ENCODE measurements around the gene CAGE1. TPM values are rescaled to one million over a fixed set of nuclear protein-coding genes. Genes with fewer than 3 reads are reported as not detected.

CAGE1 gene
- total RNA-seq, 4 donors from 2014 or later = not detected

- no peak for DNase-seq (ENCODE audit: low spot score in 2 of 2)
- H3K4me1 ChIP-seq = no peaks in the 10 kb centered on the region
- 85% methylated on average over 2 of the region's 2 CpGs for WGBS
- no peak overlapping the region for H3K4me3 ChIP-seq
- no peak for TF ChIP-seq EP300 (IDR thresholded peaks at IDR 0.05)
- TF ChIP-seq POLR2AphosphoS5 (IDR thresholded peaks at IDR 0.05) = no peak
- no peak for TF ChIP-seq POLR2A (IDR thresholded peaks at IDR 0.05)
- TF ChIP-seq CTCF (IDR thresholded peaks at IDR 0.05) = no peak
- no peaks in the 10 kb centered on the region for H3K27me3 ChIP-seq
- H3K27ac ChIP-seq = no peak overlapping the region
- H3K9me3 ChIP-seq = no peaks in the 10 kb centered on the region
- H3K36me3 ChIP-seq = peaks cover 84% of the 10 kb centered on the region
Measured at GRCh38 chr6:7296602-7297001, 92.9 kb downstream of the CAGE1 start.

- Histone ChIP-seq H3K9me3 (no peaks in the 10 kb centered on the region), H3K4me1 (no peaks in the 10 kb centered on the region), H3K27ac (no peak overlapping the region), H3K36me3 (peaks cover 84% of the 10 kb centered on the region), H3K4me3 (no peak overlapping the region), H3K27me3 (no peaks in the 10 kb centered on the region)
- WGBS = 89% methylated on average over 3 of the region's 3 CpGs
- no peak for TF ChIP-seq POLR2AphosphoS5 (IDR thresholded peaks at IDR 0.05)
- TF ChIP-seq CTCF (IDR thresholded peaks at IDR 0.05) = no peak
- TF ChIP-seq EP300 (IDR thresholded peaks at IDR 0.05) = no peak
- TF ChIP-seq POLR2A (IDR thresholded peaks at IDR 0.05) = no peak
- DNase-seq (ENCODE audit: low spot score in 2 of 2) = no peak
Measured at GRCh38 chr6:7295916-7296315, 93.6 kb downstream of the CAGE1 start.

- Histone ChIP-seq H3K27ac (no peak overlapping the region), H3K36me3 (peaks cover 83% of the 10 kb centered on the region)
- 79% methylated on average over 6 of the region's 6 CpGs for WGBS
Measured at GRCh38 chr6:7292596-7293255, 96.8 kb downstream of the CAGE1 start.

GRCh38 chr6:7290079-7290478, 99.5 kb downstream of the CAGE1 start:
- Histone ChIP-seq H3K4me3 (no peak overlapping the region), H3K9me3 (no peaks in the 10 kb centered on the region), H3K36me3 (peaks cover 93% of the 10 kb centered on the region), H3K27me3 (no peaks in the 10 kb centered on the region), H3K4me1 (no peaks in the 10 kb centered on the region), H3K27ac (no peak overlapping the region)
- WGBS = 81% methylated on average over 1 of the region's 1 CpG
- no peak for DNase-seq (ENCODE audit: low spot score in 2 of 2)
- TF ChIP-seq CTCF (IDR thresholded peaks at IDR 0.05) (no peak), POLR2A (IDR thresholded peaks at IDR 0.05) (no peak), EP300 (IDR thresholded peaks at IDR 0.05) (no peak), POLR2AphosphoS5 (IDR thresholded peaks at IDR 0.05) (no peak)

More at GRCh38 chr6:7292596-7293255, 96.8 kb downstream of the CAGE1 start:
- DNase-seq (ENCODE audit: low spot score in 2 of 2) = no peak
- H3K9me3 ChIP-seq = no peaks in the 10 kb centered on the region
- no peaks in the 10 kb centered on the region for H3K27me3 ChIP-seq
- no peak for TF ChIP-seq EP300 (IDR thresholded peaks at IDR 0.05)
- TF ChIP-seq CTCF (IDR thresholded peaks at IDR 0.05) = no peak
- TF ChIP-seq POLR2A (IDR thresholded peaks at IDR 0.05) = no peak
- no peak for TF ChIP-seq POLR2AphosphoS5 (IDR thresholded peaks at IDR 0.05)
- H3K4me1 ChIP-seq = no peaks in the 10 kb centered on the region
- H3K4me3 ChIP-seq = no peak overlapping the region

- 91% methylated on average over 6 of the region's 6 CpGs for WGBS
- no peaks in the 10 kb centered on the region for H3K9me3 ChIP-seq
- H3K36me3 ChIP-seq = peaks cover 60% of the 10 kb centered on the region
- no peak for DNase-seq (ENCODE audit: low spot score in 2 of 2)
- no peaks in the 10 kb centered on the region for H3K4me1 ChIP-seq
- no peak overlapping the region for H3K27ac ChIP-seq
- TF ChIP-seq CTCF (IDR thresholded peaks at IDR 0.05) (no peak), POLR2AphosphoS5 (IDR thresholded peaks at IDR 0.05) (no peak), POLR2A (IDR thresholded peaks at IDR 0.05) (no peak), EP300 (IDR thresholded peaks at IDR 0.05) (no peak)
- no peaks in the 10 kb centered on the region for H3K27me3 ChIP-seq
- no peak overlapping the region for H3K4me3 ChIP-seq
Measured at GRCh38 chr6:7285416-7285815, 104.1 kb downstream of the CAGE1 start.

Data from suprapubic skin (tissue), 4 donors.